ENCODE data around the gene ATP8B1. TPM values are rescaled to one million over a fixed set of nuclear protein-coding genes. Genes with fewer than 3 reads are reported as not detected.

Gene ATP8B1
- total RNA-seq, 1 donor from 2014 or later, result 30.9 TPM

- peak overlapping the region; percentile 80 for H3K27ac ChIP-seq
- DNase-seq (ENCODE audit: low spot score in 2 of 2), result peak in 1 of 2 donors; percentile 41
- H3K27me3 ChIP-seq, result no peaks in the 10 kb centered on the region
Measured at GRCh38 chr18:57785751-57786437, 17.2 kb downstream of the ATP8B1 start.

GRCh38 chr18:57784801-57785114, 18.4 kb downstream of the ATP8B1 start:
- intact Hi-C loops (cut with DNase I), result loop anchor here (5.0 kb wide), 1 partner anchor 37 kb away; no protein-coding TSS in a partner anchor
- Histone ChIP-seq H3K4me1 (peaks cover 25 to 63% of the 10 kb centered on the region in 2 donors), H3K27ac (peak overlapping the region; percentile 80), H3K9me3 (no peaks in the 10 kb centered on the region), H3K36me3 (no peaks in the 10 kb centered on the region), H3K27me3 (no peaks in the 10 kb centered on the region), H3K4me3 (no peak overlapping the region)
- no peak for TF ChIP-seq CTCF (IDR thresholded peaks at IDR 0.05)
- DNase-seq (ENCODE audit: low spot score in 2 of 2), result no peak

More at GRCh38 chr18:57785751-57786437, 17.2 kb downstream of the ATP8B1 start:
- Histone ChIP-seq H3K36me3 (no peaks in the 10 kb centered on the region), H3K4me3 (no peak overlapping the region), H3K4me1 (peaks cover 25 to 59% of the 10 kb centered on the region in 2 donors), H3K9me3 (no peaks in the 10 kb centered on the region)
- no peak for TF ChIP-seq CTCF (IDR thresholded peaks at IDR 0.05)
- intact Hi-C loops (cut with DNase I), result no loop called here

GRCh38 chr18:57784034-57784800, 18.9 kb downstream of the ATP8B1 start:
- H3K27me3 ChIP-seq, result no peaks in the 10 kb centered on the region
- no peaks in the 10 kb centered on the region for H3K9me3 ChIP-seq
- intact Hi-C loops (cut with DNase I), result loop anchor here (5.0 kb wide), 1 partner anchor 37 kb away; no protein-coding TSS in a partner anchor
- DNase-seq (ENCODE audit: low spot score in 2 of 2), result peak in 1 of 2 donors; percentile 61
- TF ChIP-seq CTCF (IDR thresholded peaks at IDR 0.05), result no peak
- H3K4me3 ChIP-seq, result peak overlapping the region in 1 of 2 donors; percentile 2
- no peaks in the 10 kb centered on the region for H3K36me3 ChIP-seq
- peak overlapping the region; percentile 80 for H3K27ac ChIP-seq
- peaks cover 21 to 63% of the 10 kb centered on the region in 2 donors for H3K4me1 ChIP-seq

GRCh38 chr18:57782049-57782448, 21.1 kb downstream of the ATP8B1 start:
- intact Hi-C loops (cut with DNase I), result loop anchor here (5.0 kb wide), 1 partner anchor 35 kb away; no protein-coding TSS in a partner anchor
- H3K27me3 ChIP-seq, result no peaks in the 10 kb centered on the region
- no peaks in the 10 kb centered on the region for H3K36me3 ChIP-seq
- no peak for TF ChIP-seq CTCF (IDR thresholded peaks at IDR 0.05)
- no peak for DNase-seq (ENCODE audit: low spot score in 2 of 2)
- no peak overlapping the region for H3K4me3 ChIP-seq
- H3K9me3 ChIP-seq, result no peaks in the 10 kb centered on the region
- H3K4me1 ChIP-seq, result peaks cover 17 to 52% of the 10 kb centered on the region in 2 donors
- H3K27ac ChIP-seq, result peak overlapping the region; percentile 81 to 88

- Histone ChIP-seq H3K4me3 (peak overlapping the region in 1 of 2 donors; percentile 31), H3K36me3 (no peaks in the 10 kb centered on the region), H3K9me3 (no peaks in the 10 kb centered on the region), H3K27ac (peak overlapping the region; percentile 81 to 88), H3K27me3 (no peaks in the 10 kb centered on the region), H3K4me1 (peaks cover 20 to 47% of the 10 kb centered on the region in 2 donors)
- intact Hi-C loops (cut with DNase I), result loop anchor here (5.0 kb wide), 1 partner anchor 34 kb away; no protein-coding TSS in a partner anchor
- DNase-seq (ENCODE audit: low spot score in 2 of 2), result peak in 1 of 2 donors; percentile 68
- TF ChIP-seq CTCF (IDR thresholded peaks at IDR 0.05), result no peak
Measured at GRCh38 chr18:57780706-57781347, 22.3 kb downstream of the ATP8B1 start.
